ENCODE measurements around the gene EXOC4.

The EXOC4 gene

GRCh38 chr7:133376514-133376913 is 123.6 kb downstream of the EXOC4 start:
- no peak for DNase-seq (ENCODE audit: extremely low read depth, low read depth)
- no peak for TF ChIP-seq CTCF (IDR thresholded peaks at IDR 0.05; ENCODE audit: low read depth, low read length)

- no peak for DNase-seq (ENCODE audit: extremely low read depth, low read depth)
- no peak for TF ChIP-seq CTCF (IDR thresholded peaks at IDR 0.05; ENCODE audit: low read depth, low read length)
Observed at GRCh38 chr7:133381965-133382364, 129.1 kb downstream of the EXOC4 start.

GRCh38 chr7:133382775-133383559 is 130.1 kb downstream of the EXOC4 start:
- no peak for TF ChIP-seq CTCF (IDR thresholded peaks at IDR 0.05; ENCODE audit: low read depth, low read length)
- no peak for DNase-seq (ENCODE audit: extremely low read depth, low read depth)

- no peak for TF ChIP-seq CTCF (IDR thresholded peaks at IDR 0.05; ENCODE audit: low read depth, low read length)
- DNase-seq (ENCODE audit: extremely low read depth, low read depth) = no peak
Observed at GRCh38 chr7:133386205-133386604, 133.3 kb downstream of the EXOC4 start.

- no peak for DNase-seq (ENCODE audit: extremely low read depth, low read depth)
- TF ChIP-seq CTCF (IDR thresholded peaks at IDR 0.05; ENCODE audit: low read depth, low read length) = no peak
Observed at GRCh38 chr7:133389727-133390126, 136.8 kb downstream of the EXOC4 start.

GRCh38 chr7:133391206-133391605 is 138.3 kb downstream of the EXOC4 start:
- TF ChIP-seq CTCF (IDR thresholded peaks at IDR 0.05; ENCODE audit: low read depth, low read length) = no peak
- DNase-seq (ENCODE audit: extremely low read depth, low read depth) = no peak

GRCh38 chr7:133394369-133394768 is 141.5 kb downstream of the EXOC4 start:
- no peak for TF ChIP-seq CTCF (IDR thresholded peaks at IDR 0.05; ENCODE audit: low read depth, low read length)
- no peak for DNase-seq (ENCODE audit: extremely low read depth, low read depth)

All from AG09319 (cell line).